ENCODE data around the gene NR6A1.

NR6A1 gene

GRCh38 chr9:124632077-124632621 is 139.0 kb downstream of the NR6A1 start:
- Histone ChIP-seq H3K9me3 (no peaks in the 10 kb centered on the region), H3K4me3 (no peak overlapping the region), H3K27me3 (ENCODE audit: low read depth) (no peaks in the 10 kb centered on the region), H3K4me1 (peaks cover 10% of the 10 kb centered on the region), H3K36me3 (replicated peaks) (no peaks in the 10 kb centered on the region)
- DNase-seq (ENCODE audit: low spot score in 2 of 2), result peak in 1 of 2 experiments; percentile 85
- in situ Hi-C loops (cut with MboI; ENCODE audit: low sequenced_read_pairs), result no loop called here

- H3K4me3 ChIP-seq, result no peak overlapping the region
- no peaks in the 10 kb centered on the region for H3K9me3 ChIP-seq
- DNase-seq (ENCODE audit: low spot score in 2 of 2), result no peak
- peaks cover 10% of the 10 kb centered on the region for H3K4me1 ChIP-seq
- no peaks in the 10 kb centered on the region for H3K36me3 ChIP-seq (replicated peaks)
- in situ Hi-C loops (cut with MboI; ENCODE audit: low sequenced_read_pairs), result no loop called here
- H3K27me3 ChIP-seq (ENCODE audit: low read depth), result no peaks in the 10 kb centered on the region
These were observed 139.8 kb downstream of the NR6A1 start for GRCh38 chr9:124631326-124631725.

DNA sequence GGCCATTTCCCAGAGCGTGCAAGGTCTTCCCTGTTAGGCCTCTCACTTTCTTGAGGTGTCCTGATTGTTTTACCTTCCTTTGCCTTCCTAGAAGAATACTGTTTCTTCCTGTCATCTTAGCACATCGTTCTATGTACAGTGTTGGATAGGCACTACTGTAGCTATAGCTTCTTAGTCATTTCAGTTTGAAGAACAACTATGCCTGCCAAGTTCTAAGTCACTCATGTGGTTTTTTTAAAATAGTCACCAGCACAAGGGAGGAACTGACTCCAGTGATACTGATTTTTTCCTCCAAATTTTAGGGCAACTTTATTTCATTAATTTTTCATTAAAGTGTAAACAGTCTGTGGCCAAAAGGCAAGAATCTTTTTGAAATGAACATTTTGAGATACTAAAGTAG is 141.5 kb downstream of the NR6A1 start:
- DNase-seq (ENCODE audit: low spot score in 2 of 2), result no peak
- no peak overlapping the region for H3K4me3 ChIP-seq
- no peaks in the 10 kb centered on the region for H3K36me3 ChIP-seq (replicated peaks)
- in situ Hi-C loops (cut with MboI; ENCODE audit: low sequenced_read_pairs), result no loop called here
- H3K9me3 ChIP-seq, result no peaks in the 10 kb centered on the region
- H3K27me3 ChIP-seq (ENCODE audit: low read depth), result no peaks in the 10 kb centered on the region
- H3K4me1 ChIP-seq, result peaks cover 10% of the 10 kb centered on the region

GRCh38 chr9:124628741-124629140 is 142.4 kb downstream of the NR6A1 start:
- Histone ChIP-seq H3K4me3 (no peak overlapping the region), H3K36me3 (replicated peaks) (no peaks in the 10 kb centered on the region), H3K27me3 (ENCODE audit: low read depth) (no peaks in the 10 kb centered on the region), H3K9me3 (no peaks in the 10 kb centered on the region), H3K4me1 (peaks cover 10% of the 10 kb centered on the region)
- in situ Hi-C loops (cut with MboI; ENCODE audit: low sequenced_read_pairs), result no loop called here
- no peak for DNase-seq (ENCODE audit: low spot score in 2 of 2)

GRCh38 chr9:124626276-124626675 is 144.8 kb downstream of the NR6A1 start:
- in situ Hi-C loops (cut with MboI; ENCODE audit: low sequenced_read_pairs), result no loop called here
- DNase-seq (ENCODE audit: low spot score in 2 of 2), result no peak
- no peaks in the 10 kb centered on the region for H3K9me3 ChIP-seq
- peaks cover 7% of the 10 kb centered on the region for H3K4me1 ChIP-seq
- no peaks in the 10 kb centered on the region for H3K36me3 ChIP-seq (replicated peaks)
- no peak overlapping the region for H3K4me3 ChIP-seq
- H3K27me3 ChIP-seq (ENCODE audit: low read depth), result no peaks in the 10 kb centered on the region

DNA sequence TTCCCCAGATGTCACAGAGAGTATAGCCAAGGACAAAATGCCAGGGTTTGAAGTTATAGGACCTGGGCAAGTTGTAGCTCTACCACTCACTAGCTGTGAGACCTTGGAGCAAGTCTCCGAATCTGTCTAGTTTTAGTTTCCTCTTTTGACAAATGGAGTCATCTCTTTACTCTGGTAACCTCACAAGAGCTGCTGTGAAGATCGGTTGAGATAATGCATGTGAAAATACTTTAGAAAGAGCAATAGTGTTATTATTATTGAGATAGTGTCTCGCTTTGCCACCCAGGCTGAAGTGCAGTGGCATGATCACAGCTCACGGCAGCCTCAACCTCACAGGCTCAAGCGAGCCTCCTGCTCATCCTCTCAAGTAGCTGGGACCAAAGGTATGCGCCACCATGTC is 146.0 kb downstream of the NR6A1 start:
- H3K9me3 ChIP-seq, result no peaks in the 10 kb centered on the region
- in situ Hi-C loops (cut with MboI; ENCODE audit: low sequenced_read_pairs), result no loop called here
- H3K27me3 ChIP-seq (ENCODE audit: low read depth), result no peaks in the 10 kb centered on the region
- no peak overlapping the region for H3K4me3 ChIP-seq
- H3K36me3 ChIP-seq (replicated peaks), result no peaks in the 10 kb centered on the region
- no peak for DNase-seq (ENCODE audit: low spot score in 2 of 2)
- H3K4me1 ChIP-seq, result peaks cover 7% of the 10 kb centered on the region; the same call in 1 of the 2 replicates

- in situ Hi-C loops (cut with MboI; ENCODE audit: low sequenced_read_pairs), result no loop called here
- no peaks in the 10 kb centered on the region for H3K27me3 ChIP-seq (ENCODE audit: low read depth)
- no peaks in the 10 kb centered on the region for H3K36me3 ChIP-seq (replicated peaks)
- H3K9me3 ChIP-seq, result no peaks in the 10 kb centered on the region
- H3K4me3 ChIP-seq, result no peak overlapping the region
- DNase-seq (ENCODE audit: low spot score in 2 of 2), result no peak
- peaks cover 7% of the 10 kb centered on the region; the same call in 1 of the 2 replicates for H3K4me1 ChIP-seq
These were observed 146.4 kb downstream of the NR6A1 start for GRCh38 chr9:124624735-124624992.

DNA sequence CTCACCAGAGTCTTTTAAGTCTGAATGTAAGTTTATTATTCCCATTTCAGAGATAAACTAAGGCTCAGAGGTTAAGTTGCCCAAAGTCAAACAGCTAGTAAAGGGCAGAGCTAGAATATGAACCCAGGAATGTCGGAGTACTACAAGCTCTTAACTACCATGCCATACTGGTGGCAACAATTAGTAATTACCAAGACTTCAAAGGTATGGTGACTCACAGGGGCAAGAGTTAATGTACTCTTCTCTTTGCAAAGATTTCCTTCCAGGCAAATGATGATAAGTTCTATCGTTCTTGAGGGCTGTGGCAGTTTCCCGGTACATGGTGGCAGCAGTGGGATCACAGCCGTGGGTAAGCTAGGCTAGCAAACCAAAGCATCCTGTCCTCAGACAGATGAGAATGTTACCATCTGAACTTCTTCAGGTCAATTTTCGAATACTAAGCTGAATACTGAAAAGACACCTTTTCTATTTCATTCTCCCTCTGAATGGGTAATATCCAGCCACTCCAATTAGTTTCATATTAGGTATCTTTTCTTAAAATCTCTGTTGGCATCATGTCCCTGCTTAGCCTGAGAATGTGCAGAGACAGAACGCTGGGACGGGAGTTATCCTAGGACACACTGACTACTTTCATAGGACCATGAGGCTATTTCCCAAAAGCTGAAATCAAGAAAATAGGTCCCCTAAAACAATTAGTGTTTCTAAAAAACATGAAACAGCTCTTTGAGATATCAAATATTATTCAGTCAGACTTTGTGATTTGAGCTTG is 147.0 kb downstream of the NR6A1 start:
- H3K36me3 ChIP-seq (replicated peaks), result no peaks in the 10 kb centered on the region
- DNase-seq (ENCODE audit: low spot score in 2 of 2), result no peak
- in situ Hi-C loops (cut with MboI; ENCODE audit: low sequenced_read_pairs), result no loop called here
- peaks cover 7% of the 10 kb centered on the region; the same call in 1 of the 2 replicates for H3K4me1 ChIP-seq
- no peak overlapping the region for H3K4me3 ChIP-seq
- H3K27me3 ChIP-seq (ENCODE audit: low read depth), result no peaks in the 10 kb centered on the region
- H3K9me3 ChIP-seq, result no peaks in the 10 kb centered on the region

- no peaks in the 10 kb centered on the region for H3K27me3 ChIP-seq (ENCODE audit: low read depth)
- H3K4me1 ChIP-seq, result peaks cover 19% of the 10 kb centered on the region
- no peaks in the 10 kb centered on the region for H3K36me3 ChIP-seq (replicated peaks)
- no peaks in the 10 kb centered on the region for H3K9me3 ChIP-seq
- no peak overlapping the region for H3K4me3 ChIP-seq
- DNase-seq (ENCODE audit: low spot score in 2 of 2), result no peak
- in situ Hi-C loops (cut with MboI; ENCODE audit: low sequenced_read_pairs), result no loop called here
These were observed 148.2 kb downstream of the NR6A1 start for GRCh38 chr9:124622882-124623281.

DNA sequence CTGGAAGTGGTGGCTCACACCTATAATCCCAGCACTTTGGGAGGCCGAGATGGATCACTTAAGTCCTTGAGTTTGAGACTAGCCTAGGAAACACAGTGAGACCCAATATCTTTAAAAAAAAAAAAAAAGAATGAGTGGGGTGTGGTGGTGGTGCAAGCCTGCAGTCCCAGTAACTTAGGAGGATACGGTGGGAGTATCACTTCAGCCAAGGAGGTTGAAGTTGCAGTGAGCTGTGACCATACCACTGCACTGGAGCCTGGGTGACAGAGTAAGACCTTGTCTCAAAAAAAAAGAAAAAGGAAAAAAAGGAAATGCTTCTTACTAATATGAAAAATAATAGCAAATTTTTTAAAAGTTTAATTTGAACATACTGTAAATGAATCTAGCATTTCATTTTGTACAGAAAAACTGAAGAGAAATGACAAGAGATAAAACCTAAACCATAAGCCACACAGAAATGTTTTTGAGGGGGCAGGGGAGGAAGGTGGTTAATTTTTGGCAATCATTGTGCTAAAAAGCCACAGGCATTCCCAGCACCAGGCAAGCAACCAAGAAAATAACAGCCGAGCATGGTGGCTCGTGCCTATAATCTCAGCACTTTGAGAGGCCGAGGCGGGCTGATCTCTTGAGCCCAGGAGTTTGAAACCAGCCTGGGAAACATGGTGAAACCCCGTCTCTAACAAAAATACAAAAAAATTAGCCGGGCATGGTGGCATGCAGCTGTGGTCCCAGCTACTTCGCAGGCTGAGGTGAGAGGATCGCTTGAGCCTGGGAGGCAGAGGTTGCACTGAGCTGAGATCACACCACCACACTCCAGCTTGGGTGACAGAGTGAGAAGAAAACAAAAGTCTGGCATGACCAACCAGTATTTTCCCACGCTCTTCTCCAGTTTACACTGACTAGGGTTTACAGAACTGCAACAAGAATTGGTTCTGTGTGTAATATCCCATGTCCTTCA is 149.5 kb downstream of the NR6A1 start:
- H3K4me1 ChIP-seq, result peaks cover 20% of the 10 kb centered on the region
- no peak for DNase-seq (ENCODE audit: low spot score in 2 of 2)
- H3K4me3 ChIP-seq, result no peak overlapping the region
- H3K27me3 ChIP-seq (ENCODE audit: low read depth), result no peaks in the 10 kb centered on the region
- in situ Hi-C loops (cut with MboI; ENCODE audit: low sequenced_read_pairs), result no loop called here
- H3K9me3 ChIP-seq, result no peaks in the 10 kb centered on the region
- H3K36me3 ChIP-seq (replicated peaks), result no peaks in the 10 kb centered on the region

DNA sequence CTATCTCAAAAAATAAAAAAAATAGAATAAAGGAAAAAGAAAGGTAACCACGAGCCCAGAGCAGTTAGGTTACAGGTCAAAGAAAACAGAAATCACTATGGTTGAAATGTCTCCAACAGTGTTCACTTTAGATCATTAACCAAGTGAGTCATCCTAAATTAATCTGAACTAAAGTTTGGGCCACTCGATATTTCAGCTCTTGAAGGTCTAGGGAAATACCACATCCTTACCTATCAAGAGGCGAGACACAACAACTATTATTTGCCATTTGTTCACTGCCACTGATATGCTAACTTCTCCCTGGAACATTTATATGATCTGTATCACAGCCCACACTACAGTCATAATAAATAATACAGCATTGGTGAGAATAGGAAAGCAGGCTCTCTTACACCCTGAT is 152.6 kb downstream of the NR6A1 start:
- in situ Hi-C loops (cut with MboI; ENCODE audit: low sequenced_read_pairs), result loop anchor here (5.0 kb wide), 1 partner anchor 89 kb away; no protein-coding TSS in a partner anchor

DNA sequence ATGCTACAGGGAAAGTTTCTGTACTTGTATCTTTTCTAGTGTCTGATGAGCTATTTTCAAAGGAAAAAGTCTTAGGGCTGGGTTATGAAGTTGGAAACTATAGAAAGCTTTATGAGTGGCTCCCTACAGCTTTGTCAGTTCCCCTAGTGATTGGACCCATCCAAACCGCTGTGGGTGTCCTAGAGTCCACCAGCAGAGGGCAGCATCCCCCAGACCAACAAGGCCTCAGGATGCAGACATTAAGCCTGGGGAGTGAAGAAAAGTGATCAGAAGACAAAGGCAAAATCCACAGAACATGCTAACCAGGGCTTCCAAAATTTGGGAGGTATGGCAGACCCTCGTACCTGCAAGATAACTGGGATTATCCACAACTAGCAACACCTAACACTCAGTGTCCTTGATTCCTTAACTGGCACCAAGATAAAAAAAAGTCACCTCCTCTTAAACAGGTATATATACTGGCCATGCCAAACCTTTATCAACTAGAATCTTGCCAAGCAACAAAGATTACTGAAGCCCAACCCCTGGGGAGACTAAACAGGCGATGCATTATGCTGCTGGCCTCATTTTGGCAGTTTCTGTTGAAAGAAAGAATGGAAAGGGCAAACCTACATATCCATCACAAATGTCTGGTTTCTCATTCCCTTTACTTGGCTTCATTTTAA is 153.5 kb downstream of the NR6A1 start:
- Histone ChIP-seq H3K4me1 (peaks cover 48% of the 10 kb centered on the region), H3K27me3 (ENCODE audit: low read depth) (no peaks in the 10 kb centered on the region), H3K36me3 (replicated peaks) (no peaks in the 10 kb centered on the region), H3K9me3 (no peaks in the 10 kb centered on the region), H3K4me3 (no peak overlapping the region)
- in situ Hi-C loops (cut with MboI; ENCODE audit: low sequenced_read_pairs), result loop anchor here (5.0 kb wide), 1 partner anchor 90 kb away; no protein-coding TSS in a partner anchor
- DNase-seq (ENCODE audit: low spot score in 2 of 2), result peak; percentile 65 to 90

More for the DNA sequence above, 152.6 kb downstream of the NR6A1 start:
- Histone ChIP-seq H3K36me3 (replicated peaks) (no peaks in the 10 kb centered on the region), H3K27me3 (ENCODE audit: low read depth) (no peaks in the 10 kb centered on the region), H3K4me1 (peaks cover 46% of the 10 kb centered on the region), H3K4me3 (no peak overlapping the region), H3K9me3 (no peaks in the 10 kb centered on the region)
- DNase-seq (ENCODE audit: low spot score in 2 of 2), result no peak

DNA sequence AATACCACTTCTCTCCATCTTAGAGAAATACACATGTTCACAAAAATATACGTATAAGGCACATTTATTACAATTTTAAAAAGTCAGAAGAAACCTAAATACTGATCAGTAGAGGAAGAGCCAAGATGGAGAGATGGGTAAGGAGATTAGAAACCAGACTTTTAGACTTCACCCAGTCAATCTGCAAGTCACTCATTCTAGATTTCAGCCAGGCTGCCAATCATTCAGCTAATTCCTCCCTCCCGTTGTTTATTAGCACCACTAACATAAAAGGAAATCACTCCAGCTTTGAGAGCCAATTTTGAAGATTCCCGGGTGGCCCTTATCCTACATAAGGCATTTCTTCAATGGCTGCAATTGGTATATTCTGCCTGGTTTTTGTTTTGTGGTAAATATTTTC is 154.2 kb downstream of the NR6A1 start:
- no peak for DNase-seq (ENCODE audit: low spot score in 2 of 2)
- H3K36me3 ChIP-seq (replicated peaks), result no peaks in the 10 kb centered on the region
- in situ Hi-C loops (cut with MboI; ENCODE audit: low sequenced_read_pairs), result loop anchor here (5.0 kb wide), 1 partner anchor 90 kb away; no protein-coding TSS in a partner anchor
- H3K9me3 ChIP-seq, result no peaks in the 10 kb centered on the region
- no peak overlapping the region for H3K4me3 ChIP-seq
- H3K27me3 ChIP-seq (ENCODE audit: low read depth), result no peaks in the 10 kb centered on the region
- peaks cover 43% of the 10 kb centered on the region for H3K4me1 ChIP-seq

All from HAP-1 (cell line).